ENCODE results near the gene CERS2.
A peak's percentile ranks its signal among the peaks of the same experiment; 100 is the strongest.

CERS2 gene

DNA sequence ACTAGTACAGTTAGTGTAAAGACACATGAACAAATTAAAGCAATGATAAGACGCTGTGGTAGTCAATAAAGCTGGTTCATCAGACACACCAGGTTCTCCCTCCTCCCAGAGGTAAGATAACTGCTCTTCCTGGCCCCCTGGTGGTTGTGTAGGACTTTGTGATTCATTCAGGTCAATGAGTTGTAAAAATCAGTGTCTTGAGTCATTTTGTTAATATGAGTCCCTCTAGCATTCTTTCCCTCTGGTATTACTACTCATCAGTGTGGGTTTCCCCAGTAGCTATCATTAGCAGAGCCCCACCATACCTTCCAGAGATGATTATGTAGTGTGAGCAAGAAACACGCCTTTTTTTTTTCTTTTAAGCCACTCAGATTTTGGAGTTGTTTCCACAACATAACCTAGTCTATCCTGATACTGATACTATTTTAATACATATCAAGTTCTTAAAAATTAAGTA lies 52.1 kb downstream of the CERS2 start (continued):
- TF ChIP-seq ZNF830 (tag by site-specific recombination; IDR thresholded peaks at IDR 0.05; ENCODE audit: low read depth): no peak
- TF ChIP-seq, protein P1, sequence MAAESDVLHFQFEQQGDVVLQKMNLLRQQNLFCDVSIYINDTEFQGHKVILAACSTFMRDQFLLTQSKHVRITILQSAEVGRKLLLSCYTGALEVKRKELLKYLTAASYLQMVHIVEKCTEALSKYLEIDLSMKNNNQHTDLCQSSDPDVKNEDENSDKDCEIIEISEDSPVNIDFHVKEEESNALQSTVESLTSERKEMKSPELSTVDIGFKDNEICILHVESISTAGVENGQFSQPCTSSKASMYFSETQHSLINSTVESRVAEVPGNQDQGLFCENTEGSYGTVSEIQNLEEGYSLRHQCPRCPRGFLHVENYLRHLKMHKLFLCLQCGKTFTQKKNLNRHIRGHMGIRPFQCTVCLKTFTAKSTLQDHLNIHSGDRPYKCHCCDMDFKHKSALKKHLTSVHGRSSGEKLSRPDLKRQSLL (tag by site-specific recombination; IDR thresholded peaks at IDR 0.05): no peak
- no peak for TF ChIP-seq GLIS1 (tag by site-specific recombination; IDR thresholded peaks at IDR 0.05)
- no peak for TF ChIP-seq ZNF529 (tag by site-specific recombination; IDR thresholded peaks at IDR 0.05; ENCODE audit: insufficient replicate concordance)
- peak; percentile 57 for TF ChIP-seq SP7 (tag by site-specific recombination; IDR thresholded peaks at IDR 0.05)
- TF ChIP-seq HOXC10 (CRISPR knock-in tag; IDR thresholded peaks at IDR 0.05): no peak
- TF ChIP-seq ZNF560 (tag by site-specific recombination; IDR thresholded peaks at IDR 0.05; ENCODE audit: borderline replicate concordance): no peak
- TF ChIP-seq ZSCAN30 (tag by site-specific recombination; IDR thresholded peaks at IDR 0.05): no peak
- no peak for TF ChIP-seq ZNF274 (IDR thresholded peaks at IDR 0.05; ENCODE audit: low read length)
- TF ChIP-seq ZNF274 (tag by site-specific recombination; IDR thresholded peaks at IDR 0.05; ENCODE audit: borderline replicate concordance): no peak
- no peak for TF ChIP-seq GLIS2 (tag by site-specific recombination; IDR thresholded peaks at IDR 0.05)

DNA sequence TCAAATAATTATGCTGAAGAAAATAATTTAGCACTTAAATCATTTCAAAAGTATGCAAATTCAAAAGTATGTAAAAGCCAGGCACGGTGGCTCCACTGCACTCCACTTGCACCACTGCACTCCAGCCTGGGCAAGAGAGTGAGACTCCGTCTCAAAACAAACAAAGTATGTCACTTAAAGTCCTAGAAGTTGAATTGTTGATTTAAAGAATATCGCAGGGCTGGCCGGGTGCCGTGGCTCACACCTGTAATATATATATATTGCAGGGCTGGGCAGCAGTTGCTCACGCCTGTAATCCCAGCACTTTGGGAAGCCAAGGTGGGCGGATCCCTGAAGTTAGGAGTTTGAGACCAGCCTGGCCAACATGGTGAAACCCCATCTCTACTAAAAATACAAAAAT lies 57.2 kb downstream of the CERS2 start:
- no peak for TF ChIP-seq GFI1B (tag by site-specific recombination; IDR thresholded peaks at IDR 0.05)
- TF ChIP-seq ZNF785 (tag by site-specific recombination; IDR thresholded peaks at IDR 0.05): no peak
- no peak for TF ChIP-seq ZNF555 (tag by site-specific recombination; conservative IDR thresholded peaks at IDR 0.05)
- no peak for TF ChIP-seq ZNF239 (tag by site-specific recombination; IDR thresholded peaks at IDR 0.05)
- TF ChIP-seq ZNF639 (tag by site-specific recombination; IDR thresholded peaks at IDR 0.05): no peak
- TF ChIP-seq ZFP3 (tag by site-specific recombination; IDR thresholded peaks at IDR 0.05; ENCODE audit: low read depth): no peak
- TF ChIP-seq ZNF19 (tag by site-specific recombination; IDR thresholded peaks at IDR 0.05; ENCODE audit: low read depth): no peak
- no peak for TF ChIP-seq HOXC10 (CRISPR knock-in tag; IDR thresholded peaks at IDR 0.05)
- TF ChIP-seq, protein P2, sequence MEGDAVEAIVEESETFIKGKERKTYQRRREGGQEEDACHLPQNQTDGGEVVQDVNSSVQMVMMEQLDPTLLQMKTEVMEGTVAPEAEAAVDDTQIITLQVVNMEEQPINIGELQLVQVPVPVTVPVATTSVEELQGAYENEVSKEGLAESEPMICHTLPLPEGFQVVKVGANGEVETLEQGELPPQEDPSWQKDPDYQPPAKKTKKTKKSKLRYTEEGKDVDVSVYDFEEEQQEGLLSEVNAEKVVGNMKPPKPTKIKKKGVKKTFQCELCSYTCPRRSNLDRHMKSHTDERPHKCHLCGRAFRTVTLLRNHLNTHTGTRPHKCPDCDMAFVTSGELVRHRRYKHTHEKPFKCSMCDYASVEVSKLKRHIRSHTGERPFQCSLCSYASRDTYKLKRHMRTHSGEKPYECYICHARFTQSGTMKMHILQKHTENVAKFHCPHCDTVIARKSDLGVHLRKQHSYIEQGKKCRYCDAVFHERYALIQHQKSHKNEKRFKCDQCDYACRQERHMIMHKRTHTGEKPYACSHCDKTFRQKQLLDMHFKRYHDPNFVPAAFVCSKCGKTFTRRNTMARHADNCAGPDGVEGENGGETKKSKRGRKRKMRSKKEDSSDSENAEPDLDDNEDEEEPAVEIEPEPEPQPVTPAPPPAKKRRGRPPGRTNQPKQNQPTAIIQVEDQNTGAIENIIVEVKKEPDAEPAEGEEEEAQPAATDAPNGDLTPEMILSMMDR (tag by site-specific recombination; IDR thresholded peaks at IDR 0.05): no peak
- TF ChIP-seq, protein P3, sequence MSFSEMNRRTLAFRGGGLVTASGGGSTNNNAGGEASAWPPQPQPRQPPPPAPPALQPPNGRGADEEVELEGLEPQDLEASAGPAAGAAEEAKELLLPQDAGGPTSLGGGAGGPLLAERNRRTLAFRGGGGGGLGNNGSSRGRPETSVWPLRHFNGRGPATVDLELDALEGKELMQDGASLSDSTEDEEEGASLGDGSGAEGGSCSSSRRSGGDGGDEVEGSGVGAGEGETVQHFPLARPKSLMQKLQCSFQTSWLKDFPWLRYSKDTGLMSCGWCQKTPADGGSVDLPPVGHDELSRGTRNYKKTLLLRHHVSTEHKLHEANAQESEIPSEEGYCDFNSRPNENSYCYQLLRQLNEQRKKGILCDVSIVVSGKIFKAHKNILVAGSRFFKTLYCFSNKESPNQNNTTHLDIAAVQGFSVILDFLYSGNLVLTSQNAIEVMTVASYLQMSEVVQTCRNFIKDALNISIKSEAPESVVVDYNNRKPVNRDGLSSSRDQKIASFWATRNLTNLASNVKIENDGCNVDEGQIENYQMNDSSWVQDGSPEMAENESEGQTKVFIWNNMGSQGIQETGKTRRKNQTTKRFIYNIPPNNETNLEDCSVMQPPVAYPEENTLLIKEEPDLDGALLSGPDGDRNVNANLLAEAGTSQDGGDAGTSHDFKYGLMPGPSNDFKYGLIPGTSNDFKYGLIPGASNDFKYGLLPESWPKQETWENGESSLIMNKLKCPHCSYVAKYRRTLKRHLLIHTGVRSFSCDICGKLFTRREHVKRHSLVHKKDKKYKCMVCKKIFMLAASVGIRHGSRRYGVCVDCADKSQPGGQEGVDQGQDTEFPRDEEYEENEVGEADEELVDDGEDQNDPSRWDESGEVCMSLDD (tag by site-specific recombination; IDR thresholded peaks at IDR 0.05): no peak
- TF ChIP-seq ZNF169 (tag by site-specific recombination; IDR thresholded peaks at IDR 0.05): no peak
- Histone ChIP-seq H3K4me1 (ENCODE audit: control insufficient read depth, insufficient read depth, low read length) (no peaks in the 10 kb centered on the region), H3K9me3 (ENCODE audit: control insufficient read depth, insufficient read depth, low read depth, low read length) (no peaks in the 10 kb centered on the region), H3K36me3 (ENCODE audit: control insufficient read depth in 2 of 2, insufficient read depth in 1 of 2, low read length in 2 of 2) (no peaks in the 10 kb centered on the region), H3K4me3 (ENCODE audit: low read depth, low read length) (no peak overlapping the region), H3K27ac (ENCODE audit: extremely low read depth, low read depth, low read length) (no peak overlapping the region)
- ChIA-PET POLR2A (no interaction called here), CTCF (no interaction called here)

Measured in HEK293 (cell line).